ENCODE data around the gene CFTR. TPM values are rescaled to one million over a fixed set of nuclear protein-coding genes. Genes with fewer than 3 reads are reported as not detected.

Gene CFTR
- total RNA-seq, 1 experiment from 2014 or later: not detected

- no peak for TF ChIP-seq EZH2 (IDR thresholded peaks at IDR 0.05; ENCODE audit: low read depth)
- no peak for TF ChIP-seq CTCF (conservative IDR thresholded peaks at IDR 0.05)
- Histone ChIP-seq H3K9me2 (ENCODE audit: insufficient read depth) (no peaks in the 10 kb centered on the region), H3K36me3 (ENCODE audit: low read depth) (no peaks in the 10 kb centered on the region), H2AFZ (no peak overlapping the region), H3K27ac (no peak overlapping the region), H3F3A (ENCODE audit: insufficient read depth, low read depth) (no peaks in the 10 kb centered on the region), H3K9me3 (ENCODE audit: insufficient read depth, low read depth) (no peaks in the 10 kb centered on the region), H4K20me1 (ENCODE audit: insufficient read depth) (no peaks in the 10 kb centered on the region), H3K27me3 (ENCODE audit: insufficient read depth, low read depth) (no peaks in the 10 kb centered on the region), H3K4me2 (no peak overlapping the region), H3K79me2 (ENCODE audit: low read depth) (no peaks in the 10 kb centered on the region), H3K4me3 (no peak overlapping the region), H3K4me1 (replicated peaks; ENCODE audit: insufficient read depth) (0 out of 2 replicates have a peak, but pooled peaks cover 5% of the 10 kb centered on the region)
- intact Hi-C loops (cut with micrococcal nuclease; ENCODE audit: unreplicated experiment): no loop called here
- DNase-seq: no peak
- BruUV-seq (replicated peaks): no TSS peak
- ChIA-PET POLR2A (ENCODE audit: unreplicated experiment) (no interaction called here), CTCF (no interaction called here)
These were observed 136.9 kb downstream of the CFTR start for GRCh38 chr7:117616694-117617093.

- Histone ChIP-seq H3K79me2 (ENCODE audit: low read depth) (no peaks in the 10 kb centered on the region), H3F3A (ENCODE audit: insufficient read depth, low read depth) (no peaks in the 10 kb centered on the region), H3K9me3 (ENCODE audit: insufficient read depth, low read depth) (no peaks in the 10 kb centered on the region), H4K20me1 (ENCODE audit: insufficient read depth) (no peaks in the 10 kb centered on the region), H3K27me3 (ENCODE audit: insufficient read depth, low read depth) (no peaks in the 10 kb centered on the region), H2AFZ (no peak overlapping the region), H3K4me1 (replicated peaks; ENCODE audit: insufficient read depth) (no peaks in the 10 kb centered on the region), H3K4me2 (no peak overlapping the region), H3K4me3 (no peak overlapping the region), H3K36me3 (ENCODE audit: low read depth) (no peaks in the 10 kb centered on the region), H3K9me2 (ENCODE audit: insufficient read depth) (no peaks in the 10 kb centered on the region), H3K27ac (no peak overlapping the region)
- ChIA-PET POLR2A (ENCODE audit: unreplicated experiment) (no interaction called here), CTCF (no interaction called here)
- no peak for DNase-seq
- intact Hi-C loops (cut with micrococcal nuclease; ENCODE audit: unreplicated experiment): no loop called here
- no TSS peak for BruUV-seq (replicated peaks)
- TF ChIP-seq EZH2 (IDR thresholded peaks at IDR 0.05; ENCODE audit: low read depth) (no peak), CTCF (conservative IDR thresholded peaks at IDR 0.05) (no peak)
These were observed 139.9 kb downstream of the CFTR start for GRCh38 chr7:117619681-117620080.

- no TSS peak for BruUV-seq (replicated peaks)
- intact Hi-C loops (cut with micrococcal nuclease; ENCODE audit: unreplicated experiment): no loop called here
- no peaks in the 10 kb centered on the region for H3F3A ChIP-seq (ENCODE audit: insufficient read depth, low read depth)
- H3K79me2 ChIP-seq (ENCODE audit: low read depth): no peaks in the 10 kb centered on the region
- POLR2A ChIA-PET (ENCODE audit: unreplicated experiment): interaction anchor here (0.8 kb wide), 1 partner anchor 9 kb away, joined by 3 read pairs; no protein-coding TSS in a partner anchor
- no peaks in the 10 kb centered on the region for H3K36me3 ChIP-seq (ENCODE audit: low read depth)
- no peaks in the 10 kb centered on the region for H4K20me1 ChIP-seq (ENCODE audit: insufficient read depth)
- no peaks in the 10 kb centered on the region for H3K9me2 ChIP-seq (ENCODE audit: insufficient read depth)
- no peak overlapping the region for H2AFZ ChIP-seq
- no peaks in the 10 kb centered on the region for H3K27me3 ChIP-seq (ENCODE audit: insufficient read depth, low read depth)
- H3K4me2 ChIP-seq: no peak overlapping the region
- CTCF ChIA-PET: no interaction called here
- H3K4me1 ChIP-seq (replicated peaks; ENCODE audit: insufficient read depth): no peaks in the 10 kb centered on the region
- H3K27ac ChIP-seq: no peak overlapping the region
- no peak for TF ChIP-seq CTCF (conservative IDR thresholded peaks at IDR 0.05)
- TF ChIP-seq EZH2 (IDR thresholded peaks at IDR 0.05; ENCODE audit: low read depth): no peak
- H3K4me3 ChIP-seq: no peak overlapping the region
- no peak for DNase-seq
- no peaks in the 10 kb centered on the region for H3K9me3 ChIP-seq (ENCODE audit: insufficient read depth, low read depth)
These were observed 141.3 kb downstream of the CFTR start for GRCh38 chr7:117621075-117621618.

Measured in PC-9 (cell line).